ENCODE data around the gene ARID5B.

- no peak for TF ChIP-seq CTCF (conservative IDR thresholded peaks at IDR 0.05 in 1 of 2, IDR thresholded peaks at IDR 0.05 in 1 of 2; ENCODE audit: extremely low read depth in 1 of 2, insufficient read depth in 1 of 2, low read depth in 1 of 2, low read length in 2 of 2)
- no peak for TF ChIP-seq EZH2 (IDR thresholded peaks at IDR 0.05; ENCODE audit: borderline replicate concordance, low read length)
These were observed 104.2 kb downstream of the ARID5B start for GRCh38 chr10:62005687-62006086.

Data from mammary epithelial cell (primary cell).